OCI-LY3 (cell line): ENCODE measurements around the gene EFCAB5.

Experiments
- H2AFZ ChIP-seq: fragments of 200-600, 300-600 bp; shearing (Covaris generic); 2 replicates; pipeline ENCODE4 v1.6.0; 2014; ENCODE audit warnings: antibody characterized with exemption, low read depth, low read length
- H3K27ac ChIP-seq: fragments of 200-600, 300-600 bp; sonication (generic); 2 replicates; pipeline ENCODE4 v1.5.1; 2014; ENCODE audit warnings: mild to moderate bottlenecking, low read length, moderate library complexity, mixed read lengths
- H3K27me3 ChIP-seq: fragments of 200-600, 300-600 bp; sonication (generic); 2 replicates; pipeline ENCODE4 v1.6.1; 2014; ENCODE audit warnings: low read depth, low read length, mixed read lengths
- H3K36me3 ChIP-seq: fragments of 200-600, 300-600 bp; sonication (generic); replicated peaks from 2 replicates; pipeline ENCODE3; 2014; ENCODE audit warnings: low read depth, low read length, mixed read lengths
- H3K4me1 ChIP-seq: fragments of 300-600, 200-600 bp; sonication (generic); 2 replicates; pipeline ENCODE4 v1.6.1; 2014; ENCODE audit warnings: low read length, mixed read lengths
- H3K4me2 ChIP-seq: fragments of 200-600, 300-600 bp; sonication (generic); 2 replicates; pipeline ENCODE4 v1.6.1; 2014; ENCODE audit warnings: low read length, mixed read lengths
- H3K4me3 ChIP-seq: fragments of 300-600, 200-600 bp; sonication (generic); 2 replicates; pipeline ENCODE4 v1.5.1; 2014; ENCODE audit warnings: antibody characterized with exemption, mild to moderate bottlenecking, low read length, moderate library complexity
- H3K79me2 ChIP-seq: fragments of 300-600, 200-600 bp; shearing (Covaris generic); 2 replicates; pipeline ENCODE4 v1.6.1; 2014; ENCODE audit warnings: mild to moderate bottlenecking, low read length, mixed read lengths
- H3K9ac ChIP-seq: fragments of 300-600, 200-600 bp; shearing (Covaris generic); 2 replicates; pipeline ENCODE4 v1.6.0; 2014; ENCODE audit warnings: mild to moderate bottlenecking, low read length, moderate library complexity
- H3K9me3 ChIP-seq: fragments of 200-600, 300-600 bp; shearing (Covaris generic); 2 replicates; pipeline ENCODE4 v1.6.1; 2014; ENCODE audit warnings: low read length, mixed read lengths; ENCODE audit not compliant: insufficient read depth
- H4K20me1 ChIP-seq: fragments of 200-600, 300-600 bp; sonication (generic); 2 replicates; pipeline ENCODE4 v1.6.1; 2016; ENCODE audit warnings: low read length, mixed read lengths; ENCODE audit not compliant: insufficient read depth
- EZH2phosphoT487 ChIP-seq: fragments of 200-600 bp; shearing (Covaris generic); IDR thresholded peaks from 2 replicates; pipeline ENCODE4 v1.6.1; 2018; ENCODE audit warnings: antibody characterized with exemption, mixed run types, low read depth
- TF ChIP-seq, protein P1 (sequence below): fragments of 200-600, 300-600 bp; sonication (generic); IDR thresholded peaks from 2 replicates; pipeline ENCODE4 v1.5.1; 2014; ENCODE audit warnings: antibody characterized with exemption, low read length, low read depth

The EFCAB5 gene

DNA sequence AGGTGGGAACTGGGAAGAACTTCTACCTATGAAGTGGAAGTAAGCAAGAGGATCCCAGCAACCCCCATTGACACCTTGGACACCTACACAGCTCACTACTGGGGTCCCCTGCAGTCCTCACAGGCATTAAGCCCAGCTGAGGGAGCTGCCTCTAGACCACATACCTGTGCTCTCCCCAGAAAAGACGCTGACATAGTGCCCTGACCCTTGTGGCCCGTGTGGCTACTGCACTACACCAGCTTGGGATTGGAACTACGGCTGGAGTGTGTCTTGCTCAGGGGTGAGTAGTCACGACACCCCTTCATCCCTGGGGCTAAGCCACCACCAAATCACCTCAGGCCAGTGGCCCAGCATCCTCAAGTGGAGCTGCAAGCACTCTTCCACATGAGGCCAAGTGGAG is 120.9 kb downstream of the EFCAB5 start:
- Histone ChIP-seq H3K79me2 (no peaks in the 10 kb centered on the region), H3K4me2 (no peak overlapping the region), H3K9me3 (peaks cover 12% of the 10 kb centered on the region; the same call in 1 of the 2 replicates), H3K27me3 (peaks cover 14% of the 10 kb centered on the region), H3K27ac (no peak overlapping the region), H3K4me1 (no peaks in the 10 kb centered on the region), H2AFZ (no peak overlapping the region), H3K4me3 (no peak overlapping the region), H3K36me3 (no peaks in the 10 kb centered on the region), H3K9ac (no peak overlapping the region), H4K20me1 (no peaks in the 10 kb centered on the region)
- no peak for TF ChIP-seq EZH2phosphoT487

DNA sequence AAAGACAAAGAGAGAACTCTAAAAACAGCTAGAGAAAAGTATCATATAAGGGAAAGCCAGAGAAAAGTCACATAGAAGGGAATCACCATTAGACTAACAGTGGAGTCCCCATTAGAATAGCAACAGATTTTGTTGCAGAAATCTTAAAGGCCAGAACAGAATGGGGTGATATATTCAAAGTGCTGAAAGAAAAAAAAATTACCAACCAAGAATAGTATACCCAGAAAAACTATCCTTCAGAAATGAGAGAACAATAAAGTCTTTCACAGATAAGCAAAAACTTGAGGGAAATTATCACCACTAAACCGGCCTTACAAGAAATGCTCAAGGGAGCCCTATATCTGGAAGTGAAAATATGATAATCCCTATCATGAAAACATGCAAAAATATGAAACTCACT is 123.3 kb downstream of the EFCAB5 start:
- H3K27ac ChIP-seq, result no peak overlapping the region
- no peaks in the 10 kb centered on the region for H3K79me2 ChIP-seq
- no peak overlapping the region for H3K9ac ChIP-seq
- no peaks in the 10 kb centered on the region for H4K20me1 ChIP-seq
- no peak overlapping the region for H2AFZ ChIP-seq
- peaks cover 11% of the 10 kb centered on the region for H3K27me3 ChIP-seq
- no peak overlapping the region for H3K4me2 ChIP-seq
- no peaks in the 10 kb centered on the region for H3K36me3 ChIP-seq
- peaks cover 12% of the 10 kb centered on the region; the same call in 1 of the 2 replicates for H3K9me3 ChIP-seq
- H3K4me1 ChIP-seq, result no peaks in the 10 kb centered on the region
- TF ChIP-seq, protein P1, sequence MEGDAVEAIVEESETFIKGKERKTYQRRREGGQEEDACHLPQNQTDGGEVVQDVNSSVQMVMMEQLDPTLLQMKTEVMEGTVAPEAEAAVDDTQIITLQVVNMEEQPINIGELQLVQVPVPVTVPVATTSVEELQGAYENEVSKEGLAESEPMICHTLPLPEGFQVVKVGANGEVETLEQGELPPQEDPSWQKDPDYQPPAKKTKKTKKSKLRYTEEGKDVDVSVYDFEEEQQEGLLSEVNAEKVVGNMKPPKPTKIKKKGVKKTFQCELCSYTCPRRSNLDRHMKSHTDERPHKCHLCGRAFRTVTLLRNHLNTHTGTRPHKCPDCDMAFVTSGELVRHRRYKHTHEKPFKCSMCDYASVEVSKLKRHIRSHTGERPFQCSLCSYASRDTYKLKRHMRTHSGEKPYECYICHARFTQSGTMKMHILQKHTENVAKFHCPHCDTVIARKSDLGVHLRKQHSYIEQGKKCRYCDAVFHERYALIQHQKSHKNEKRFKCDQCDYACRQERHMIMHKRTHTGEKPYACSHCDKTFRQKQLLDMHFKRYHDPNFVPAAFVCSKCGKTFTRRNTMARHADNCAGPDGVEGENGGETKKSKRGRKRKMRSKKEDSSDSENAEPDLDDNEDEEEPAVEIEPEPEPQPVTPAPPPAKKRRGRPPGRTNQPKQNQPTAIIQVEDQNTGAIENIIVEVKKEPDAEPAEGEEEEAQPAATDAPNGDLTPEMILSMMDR, result no peak
- H3K4me3 ChIP-seq, result no peak overlapping the region

DNA sequence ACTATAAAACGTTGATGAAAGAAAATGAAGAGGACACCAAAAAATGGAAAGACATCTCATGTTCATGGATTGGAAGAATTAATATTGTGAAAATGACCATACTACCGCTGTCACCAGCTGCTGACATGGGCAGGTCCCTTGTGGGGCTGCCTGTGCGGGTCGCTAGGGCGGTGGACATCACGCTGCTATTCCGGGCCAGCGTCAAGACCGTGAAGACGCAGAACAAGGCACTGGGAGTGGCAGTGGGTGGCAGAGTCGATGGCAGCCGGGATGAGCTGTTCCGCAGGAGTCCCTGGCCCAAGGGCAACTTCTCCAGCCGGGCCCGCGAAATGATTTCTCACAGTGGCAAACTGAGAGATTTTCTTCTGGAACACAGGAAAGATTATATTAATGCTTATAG is 127.0 kb downstream of the EFCAB5 start:
- Histone ChIP-seq H3K4me3 (no peak overlapping the region), H3K4me2 (no peak overlapping the region), H3K9me3 (peaks cover 12% of the 10 kb centered on the region; the same call in 1 of the 2 replicates), H3K4me1 (no peaks in the 10 kb centered on the region), H2AFZ (no peak overlapping the region), H3K36me3 (no peaks in the 10 kb centered on the region), H3K27me3 (no peaks in the 10 kb centered on the region; the same call in 1 of the 2 replicates), H3K79me2 (no peaks in the 10 kb centered on the region), H3K9ac (no peak overlapping the region), H3K27ac (no peak overlapping the region), H4K20me1 (no peaks in the 10 kb centered on the region)
- TF ChIP-seq, protein P1, result no peak
- no peak for TF ChIP-seq EZH2phosphoT487

DNA sequence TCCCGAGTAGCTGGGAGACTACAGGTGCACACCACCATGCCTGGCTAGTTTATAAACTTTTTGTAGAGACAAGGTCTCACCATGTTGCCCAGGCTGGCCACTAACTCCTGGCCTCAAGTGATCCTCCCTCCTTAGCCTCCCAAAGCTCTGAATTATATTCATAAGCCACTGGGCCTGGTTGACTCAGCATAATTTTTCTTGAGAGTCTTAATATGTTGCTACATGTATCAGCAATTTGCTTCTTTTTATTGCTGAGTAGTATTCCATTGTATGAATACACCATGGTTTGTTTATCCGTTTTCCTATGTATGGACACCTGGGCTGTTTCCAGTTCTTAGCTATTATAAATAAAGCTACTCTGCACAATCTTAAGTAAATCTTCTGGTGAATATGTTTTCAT is 132.8 kb downstream of the EFCAB5 start:
- H3K4me3 ChIP-seq, result no peak overlapping the region
- no peak overlapping the region for H3K9ac ChIP-seq
- no peak overlapping the region for H3K4me2 ChIP-seq
- no peaks in the 10 kb centered on the region for H3K9me3 ChIP-seq
- no peak for TF ChIP-seq EZH2phosphoT487
- TF ChIP-seq, protein P1, result no peak
- H3K27ac ChIP-seq, result no peak overlapping the region
- H4K20me1 ChIP-seq, result no peaks in the 10 kb centered on the region
- no peak overlapping the region for H2AFZ ChIP-seq
- no peaks in the 10 kb centered on the region for H3K36me3 ChIP-seq
- H3K79me2 ChIP-seq, result no peaks in the 10 kb centered on the region
- H3K27me3 ChIP-seq, result peaks cover 18% of the 10 kb centered on the region
- H3K4me1 ChIP-seq, result no peaks in the 10 kb centered on the region

DNA sequence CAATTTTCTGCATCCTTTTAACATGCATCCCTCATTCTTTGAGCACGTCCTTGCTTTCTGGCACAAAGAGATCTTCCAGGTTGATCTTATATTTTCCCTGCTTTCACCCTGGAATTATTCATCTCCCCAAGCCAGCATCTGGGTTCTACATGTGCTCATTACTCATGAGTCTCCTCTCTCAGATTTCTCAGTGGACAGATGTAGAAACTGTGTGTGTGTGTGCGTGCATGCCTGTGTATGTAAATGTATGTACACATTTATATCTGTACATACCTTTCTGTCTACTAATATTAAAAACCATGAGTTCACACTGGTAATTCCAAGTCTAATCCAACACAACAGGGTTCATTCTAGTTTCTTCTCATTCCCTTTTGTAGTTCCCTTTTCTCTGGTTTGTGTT is 133.3 kb downstream of the EFCAB5 start:
- Histone ChIP-seq H3K27ac (no peak overlapping the region), H2AFZ (no peak overlapping the region), H3K79me2 (no peaks in the 10 kb centered on the region), H3K4me2 (no peak overlapping the region), H3K9me3 (no peaks in the 10 kb centered on the region), H3K27me3 (peaks cover 21% of the 10 kb centered on the region), H3K4me3 (no peak overlapping the region), H3K4me1 (no peaks in the 10 kb centered on the region), H3K36me3 (no peaks in the 10 kb centered on the region), H4K20me1 (no peaks in the 10 kb centered on the region), H3K9ac (no peak overlapping the region)
- TF ChIP-seq, protein P1, result no peak
- no peak for TF ChIP-seq EZH2phosphoT487
